ENCODE data around the gene RFXANK. TPM values are rescaled to one million over a fixed set of nuclear protein-coding genes. Genes with fewer than 3 reads are reported as not detected.

Gene RFXANK
- total RNA-seq, 2 donors from 2014 or later = 57.4 to 70.0 TPM

DNA sequence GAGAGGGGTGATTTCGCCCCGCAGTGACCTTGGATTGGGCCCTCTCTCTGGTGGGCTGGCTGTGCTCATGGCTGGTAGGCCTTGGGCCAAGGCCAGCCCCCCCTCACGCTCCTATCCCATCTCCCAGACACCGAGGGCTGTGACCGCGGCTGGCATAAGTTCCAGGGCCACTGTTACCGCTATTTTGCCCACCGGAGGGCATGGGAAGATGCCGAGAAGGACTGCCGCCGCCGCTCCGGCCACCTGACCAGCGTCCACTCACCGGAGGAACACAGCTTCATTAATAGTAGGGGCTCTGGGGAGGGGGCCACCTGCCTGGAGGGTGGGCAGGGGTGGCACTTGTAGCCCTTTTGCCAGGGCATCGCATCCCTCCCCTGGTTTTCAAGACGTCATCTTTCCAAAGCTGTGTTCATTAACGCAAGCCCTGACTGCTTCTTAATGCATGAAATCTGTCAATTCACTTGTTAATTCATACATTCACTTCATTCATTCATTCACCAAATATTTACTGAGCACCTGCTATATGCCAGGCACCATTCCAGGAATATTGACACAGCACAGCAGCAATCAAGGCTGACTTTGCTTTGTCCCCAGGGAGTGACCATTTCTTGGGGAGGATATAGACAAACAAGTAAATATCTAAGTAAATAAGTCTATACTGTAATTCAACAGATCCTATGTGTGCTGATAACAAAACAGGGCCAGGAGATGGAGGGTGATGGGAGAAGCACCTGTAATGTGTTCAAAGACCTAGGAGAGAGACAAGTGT is 46.3 kb downstream of the RFXANK start:
- Histone ChIP-seq H3K36me3 (no peaks in the 10 kb centered on the region), H3K27me3 (no peaks in the 10 kb centered on the region), H3K9me3 (no peaks in the 10 kb centered on the region), H3K9ac (ENCODE audit: low read depth in 2 of 2, low read length in 2 of 2) (no peak overlapping the region), H3K4me3 (no peak overlapping the region), H3K4me1 (no peaks in the 10 kb centered on the region), H3K27ac (no peak overlapping the region)
- no peak for TF ChIP-seq CTCF (IDR thresholded peaks at IDR 0.05)
- DNase-seq = no peak
- intact Hi-C loops (cut with DNase I) = no loop called here

DNA sequence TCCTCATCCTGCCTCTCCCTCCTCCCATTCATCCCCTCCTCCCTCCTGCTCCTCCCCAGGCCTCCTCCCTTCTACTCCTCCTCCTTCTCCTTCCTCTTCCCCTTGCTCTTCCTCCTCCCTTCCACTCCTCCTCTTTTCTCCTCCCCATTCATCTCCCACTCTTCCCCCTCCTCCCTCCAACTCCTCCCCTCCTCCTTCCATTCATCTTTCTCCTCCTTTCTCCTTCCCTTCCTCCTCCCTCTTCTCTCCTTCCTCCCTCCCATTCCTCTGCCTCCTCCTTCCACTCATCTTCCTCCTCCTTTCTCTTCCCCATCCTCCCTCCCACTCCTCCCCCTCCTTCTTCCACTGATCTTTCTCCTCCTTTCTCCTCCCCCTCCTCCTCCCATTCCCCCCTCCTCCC is 47.6 kb downstream of the RFXANK start:
- Histone ChIP-seq H3K4me1 (no peaks in the 10 kb centered on the region), H3K9me3 (no peaks in the 10 kb centered on the region), H3K4me3 (no peak overlapping the region), H3K9ac (ENCODE audit: low read depth in 2 of 2, low read length in 2 of 2) (no peak overlapping the region), H3K27ac (no peak overlapping the region), H3K36me3 (no peaks in the 10 kb centered on the region), H3K27me3 (no peaks in the 10 kb centered on the region)
- intact Hi-C loops (cut with DNase I) = no loop called here
- DNase-seq = no peak
- TF ChIP-seq CTCF (IDR thresholded peaks at IDR 0.05) = no peak

DNA sequence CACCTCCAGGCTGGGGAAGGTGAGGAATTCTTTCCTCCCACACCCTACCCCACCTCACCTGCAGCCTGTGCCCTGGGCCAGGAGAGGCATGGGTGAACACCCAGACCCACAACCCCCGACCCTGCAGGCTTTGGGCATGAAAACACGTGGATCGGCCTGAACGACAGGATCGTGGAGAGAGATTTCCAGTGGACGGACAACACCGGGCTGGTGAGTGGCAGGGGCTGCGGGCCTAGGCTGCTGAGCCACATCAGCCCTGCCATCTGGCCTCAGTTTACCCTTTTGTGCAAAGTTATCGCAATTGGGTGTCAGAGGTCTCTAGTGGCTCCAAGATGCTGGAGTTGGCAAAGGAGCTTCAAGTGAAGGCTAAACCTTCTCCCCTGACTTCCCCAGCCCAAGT is 48.4 kb downstream of the RFXANK start:
- TF ChIP-seq CTCF (IDR thresholded peaks at IDR 0.05) = no peak
- DNase-seq = no peak
- no peaks in the 10 kb centered on the region for H3K27me3 ChIP-seq
- no peak overlapping the region for H3K4me3 ChIP-seq
- no peaks in the 10 kb centered on the region for H3K4me1 ChIP-seq
- H3K9ac ChIP-seq (ENCODE audit: low read depth in 2 of 2, low read length in 2 of 2) = no peak overlapping the region
- no peak overlapping the region for H3K27ac ChIP-seq
- no peaks in the 10 kb centered on the region for H3K9me3 ChIP-seq
- no peaks in the 10 kb centered on the region for H3K36me3 ChIP-seq
- intact Hi-C loops (cut with DNase I) = no loop called here

- no peak for TF ChIP-seq CTCF (IDR thresholded peaks at IDR 0.05)
- DNase-seq = no peak
- H3K4me1 ChIP-seq = no peaks in the 10 kb centered on the region
- intact Hi-C loops (cut with DNase I) = no loop called here
- H3K4me3 ChIP-seq = no peak overlapping the region
- no peaks in the 10 kb centered on the region for H3K36me3 ChIP-seq
- H3K9me3 ChIP-seq = no peaks in the 10 kb centered on the region
- H3K27ac ChIP-seq = no peak overlapping the region
- H3K9ac ChIP-seq (ENCODE audit: low read depth in 2 of 2, low read length in 2 of 2) = no peak overlapping the region
- H3K27me3 ChIP-seq = no peaks in the 10 kb centered on the region
Measured at GRCh38 chr19:19250196-19250801, 58.2 kb downstream of the RFXANK start.

Other genes starting within 250 kb of the RFXANK start
- 10 to 100 TPM; 44.1 to 55.3 TPM for gene SUGP2, start 158.7 kb upstream of the RFXANK start, total RNA-seq
- 10 to 100 TPM; 15.0 to 29.4 TPM for gene ARMC6, start 158.7 kb upstream of the RFXANK start, total RNA-seq
- 1 to 10 TPM; 3.7 to 7.9 TPM for gene SLC25A42, start 128.3 kb upstream of the RFXANK start, total RNA-seq
- 10 to 100 TPM; 17.6 to 33.6 TPM for gene TMEM161A, start 53.8 kb upstream of the RFXANK start, total RNA-seq
- 1 to 10 TPM; 1.5 to 3.9 TPM for gene MEF2B, start 22.0 kb upstream of the RFXANK start, total RNA-seq
- 10 to 100 TPM; 27.8 to 27.9 TPM for gene BORCS8, start 106 bp upstream of the RFXANK start, total RNA-seq
- gene NR2C2AP, start 11.2 kb downstream of the RFXANK start, total RNA-seq = 10 to 100 TPM in 1 of 2 donors, 1 to 10 TPM in 1; 8.1 to 29.5 TPM
- gene NCAN, start 19.7 kb downstream of the RFXANK start, total RNA-seq = under 1 TPM in 1 of 2 donors, not detected in 1; 0.05 TPM
- gene TM6SF2, start 81.0 kb downstream of the RFXANK start, total RNA-seq = 10 to 100 TPM in 1 of 2 donors, 1 to 10 TPM in 1; 3.3 to 11.7 TPM
- 10 to 100 TPM; 33.2 to 54.7 TPM for gene SUGP1, start 128.3 kb downstream of the RFXANK start, total RNA-seq
- gene MAU2, start 128.6 kb downstream of the RFXANK start, total RNA-seq = 10 to 100 TPM; 33.5 to 56.7 TPM
- gene GATAD2A, start 213.4 kb downstream of the RFXANK start, total RNA-seq = 100 to 1,000 TPM; 102 to 145 TPM

Data from colonic mucosa (tissue), 4 donors.